ENCODE results near the gene PPCDC.

GRCh38 chr15:74997543-74997942 lies 25.8 kb upstream of the PPCDC start:
- TF ChIP-seq EZH2 (optimal IDR thresholded peaks at IDR 0.05; ENCODE audit: low read depth, low read length) (no peak), CTCF (IDR thresholded peaks at IDR 0.05; ENCODE audit: low read length) (no peak), EZH2phosphoT487 (IDR thresholded peaks at IDR 0.05; ENCODE audit: low read length) (no peak)

Data from MM.1S (cell line).